Adipose tissue (tissue), 3 donors: ENCODE measurements around the gene UBE2D4. TPM values are rescaled to one million over a fixed set of nuclear protein-coding genes. Genes with fewer than 3 reads are reported as not detected.
"Not testable (repeated sequence)": the region's sequence is repeated elsewhere in the genome, so short reads cannot be mapped to it uniquely, and the experiment has no call there.

ENCODE experiments used
- H3K27ac ChIP-seq: one replicate; pipeline ENCODE4 v1.5.1; 2013; ENCODE audit warnings: low read depth, low read length
- WGBS, 3 donors: extraction: QIAGEN DNeasy Blood & Tissue Kit; methylation state at CpG; one replicate each; pipeline ENCODE4 v1.1.7; 2013; 5-methylcytosine and 5-hydroxymethylcytosine counted together
- polyA plus RNA-seq, 3 donors: library from polyadenylated mRNA; stranded (reverse); fragments of 200-250 nt; gene quantifications; one replicate each; pipeline ENCODE4 v1.2.3, GENCODE V29; 2013
- donor health status: healthy with polysubstance abuse.
- donor health status: Bipolar disorder and iron deficiency.
- donor health status: healthy.

Gene UBE2D4
- polyA plus RNA-seq, 3 donors: 10.3 to 21.4 (median 14.8) TPM

DNA sequence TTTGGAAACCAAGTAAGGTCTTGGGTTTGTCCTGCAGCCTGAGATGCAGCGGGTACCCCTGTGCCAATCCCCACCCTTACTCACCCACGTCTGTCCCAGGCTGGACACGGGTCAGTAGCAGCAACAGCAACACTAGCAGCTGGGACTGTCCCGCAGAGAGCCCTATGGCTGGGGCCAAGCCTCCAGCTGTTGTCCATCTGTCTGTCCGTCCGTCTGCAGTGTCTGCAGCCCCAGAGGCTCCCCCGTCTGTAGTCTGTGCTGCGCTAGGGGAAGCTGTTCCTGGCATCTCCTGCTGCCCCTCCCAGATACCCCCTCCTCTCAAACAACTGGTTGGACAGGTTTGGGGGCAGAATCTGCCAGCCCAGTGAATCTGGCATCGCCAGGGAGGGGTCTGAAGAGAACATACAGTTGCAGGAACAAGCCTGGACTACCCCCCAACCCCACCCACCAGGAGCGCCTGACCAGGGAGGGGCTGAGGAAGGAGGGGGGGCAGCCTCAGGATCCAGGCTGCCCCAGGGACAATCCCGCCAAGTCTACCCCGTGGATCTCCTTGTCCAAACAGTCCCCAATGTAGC is 63.9 kb downstream of the UBE2D4 start:
- WGBS, 3 donors: 66 to 88% (median 83%) methylated on average over 8 to 12 of the region's 12 CpGs
- H3K27ac ChIP-seq: not testable (repeated sequence)

DNA sequence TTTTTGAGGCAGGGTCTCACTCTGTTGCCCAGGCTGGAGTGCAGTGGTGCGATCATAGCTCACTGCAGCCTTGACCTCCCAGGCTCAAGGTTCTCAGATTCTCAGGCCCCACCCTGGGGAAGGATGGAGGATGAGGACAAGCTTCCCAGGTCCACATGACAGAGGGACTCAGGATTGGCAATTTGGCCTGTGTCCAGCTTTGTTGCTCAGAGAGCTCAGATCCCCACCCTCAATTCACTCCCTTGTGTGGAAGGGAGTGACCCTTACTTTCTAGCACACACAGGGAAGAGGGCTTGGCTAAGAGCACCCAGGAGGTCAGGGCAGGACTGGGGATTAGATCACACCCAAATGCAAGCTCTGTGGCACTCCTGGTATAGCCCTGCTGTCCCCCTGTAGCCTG is 64.6 kb downstream of the UBE2D4 start:
- H3K27ac ChIP-seq: not testable (repeated sequence)
- WGBS, 3 donors: 90 to 100% (median 92%) methylated on average over 1 of the region's 1 CpG

DNA sequence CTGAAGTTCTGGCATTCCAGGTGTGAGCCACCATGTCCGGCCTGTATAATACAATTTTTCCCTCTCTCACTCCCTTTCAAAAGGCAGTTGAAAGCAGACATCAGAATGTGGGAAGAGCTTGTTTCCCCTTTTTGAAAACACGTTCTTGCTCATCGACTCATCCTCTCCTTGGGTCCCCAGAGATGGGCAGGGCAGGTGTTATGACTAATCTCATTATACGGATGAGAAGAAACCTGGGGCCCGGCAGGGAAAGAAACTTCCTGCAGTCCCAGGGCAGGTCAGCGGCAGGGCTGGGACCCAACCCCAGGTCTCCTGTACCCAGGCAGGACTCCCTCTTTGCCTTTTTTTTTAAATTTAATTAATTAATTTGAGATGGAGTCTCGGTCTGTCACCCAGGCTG is 66.7 kb downstream of the UBE2D4 start:
- 69 to 79% (median 71%) methylated on average over 7 of the region's 7 CpGs for WGBS, 3 donors
- not testable (repeated sequence) for H3K27ac ChIP-seq

DNA sequence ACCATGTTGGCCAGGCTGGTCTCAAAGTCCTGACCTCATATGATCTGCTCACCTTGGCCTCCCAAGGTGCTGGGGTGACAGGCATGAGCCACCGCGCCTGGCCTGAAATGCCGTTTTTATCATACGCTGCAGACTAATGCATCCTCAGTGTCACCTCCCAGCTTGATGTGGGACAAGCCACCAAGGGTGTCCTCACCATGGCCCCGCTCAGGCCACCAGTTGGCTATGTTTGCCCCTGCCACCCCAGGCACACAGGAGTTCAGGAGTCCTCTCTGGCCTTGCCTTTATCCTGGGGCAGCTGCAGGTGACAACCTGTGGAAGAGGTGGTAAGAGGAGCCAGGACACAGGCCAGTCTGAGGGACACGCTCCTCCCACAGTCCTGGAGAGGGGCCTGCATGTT is 68.4 kb downstream of the UBE2D4 start:
- WGBS, 3 donors: 94 to 96% (median 94%) methylated on average over 5 to 6 of the region's 6 CpGs
- H3K27ac ChIP-seq: not testable (repeated sequence)

DNA sequence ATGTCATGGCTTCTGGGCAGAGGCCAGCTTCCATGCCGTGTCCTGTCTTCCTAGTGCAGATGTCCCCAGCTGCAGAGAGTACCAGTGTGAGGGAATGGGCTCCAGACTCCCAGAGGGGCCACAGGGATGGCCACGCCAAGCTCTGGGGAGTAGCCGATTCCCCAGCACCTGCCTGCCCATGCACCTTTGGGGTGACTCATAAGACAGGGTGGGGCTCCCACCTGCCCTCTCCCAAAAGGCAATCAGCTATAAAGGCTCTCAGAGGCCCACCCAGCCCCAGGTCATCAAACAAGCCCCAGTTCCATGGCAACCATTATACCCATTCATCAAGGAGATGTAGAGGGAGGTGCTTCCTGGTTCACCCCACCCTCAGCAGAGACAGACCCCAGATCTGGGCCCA is 71.3 kb downstream of the UBE2D4 start, which contains the start of gene SPDYE1:
SPDYE1 (plus strand) TSS at position 366 of the 400 bp plus-strand sequence. CDS start 2,053 bp downstream, outside the sequence.
- H3K27ac ChIP-seq: not testable (repeated sequence)
- WGBS, 3 donors: 93 to 97% (median 97%) methylated on average over 3 of the region's 3 CpGs

Other genes with a start within 250 kb of the UBE2D4 start
- gene COA1, start 196.9 kb upstream of the UBE2D4 start, polyA plus RNA-seq: 10 to 100 TPM; 34.9 to 38.2 (median 35.3) TPM
- gene BLVRA, start 167.8 kb upstream of the UBE2D4 start, polyA plus RNA-seq: 10 to 100 TPM; 24.3 to 92.0 (median 74.7) TPM
- gene MRPS24, start 56.9 kb upstream of the UBE2D4 start, polyA plus RNA-seq: 100 to 1,000 TPM; 119 to 158 (median 129) TPM
- gene URGCP, start 19.8 kb upstream of the UBE2D4 start, polyA plus RNA-seq: 10 to 100 TPM in 2 of 3 donors, 1 to 10 TPM in 1; 10.0 to 21.6 (median 20.1) TPM
- under 1 TPM in 1 of 3 donors, not detected in 2; 0.03 TPM for gene SPDYE1, start 71.5 kb downstream of the UBE2D4 start, polyA plus RNA-seq
- 100 to 1,000 TPM in 2 of 3 donors, 10 to 100 TPM in 1; 39.4 to 111 (median 101) TPM for gene DBNL, start 118.3 kb downstream of the UBE2D4 start, polyA plus RNA-seq
- gene PGAM2, start 139.1 kb downstream of the UBE2D4 start, polyA plus RNA-seq: 1 to 10 TPM; 1.3 to 5.4 (median 2.1) TPM
- gene POLM, start 156.1 kb downstream of the UBE2D4 start, polyA plus RNA-seq: 10 to 100 TPM in 2 of 3 donors, 1 to 10 TPM in 1; 8.8 to 13.9 (median 11.3) TPM
- 10 to 100 TPM; 10.2 to 71.6 (median 65.6) TPM for gene AEBP1, start 177.9 kb downstream of the UBE2D4 start, polyA plus RNA-seq
- 100 to 1,000 TPM in 1 of 3 donors, 10 to 100 TPM in 2; 51.4 to 116 (median 96.0) TPM for gene POLD2, start 197.1 kb downstream of the UBE2D4 start, polyA plus RNA-seq
- gene MYL7, start 214.9 kb downstream of the UBE2D4 start, polyA plus RNA-seq: 10 to 100 TPM in 1 of 3 donors, under 1 TPM in 2; 0.15 to 57.8 (median 0.18) TPM